ENCODE measurements around the gene BCL2L2.

BCL2L2 gene

DNA sequence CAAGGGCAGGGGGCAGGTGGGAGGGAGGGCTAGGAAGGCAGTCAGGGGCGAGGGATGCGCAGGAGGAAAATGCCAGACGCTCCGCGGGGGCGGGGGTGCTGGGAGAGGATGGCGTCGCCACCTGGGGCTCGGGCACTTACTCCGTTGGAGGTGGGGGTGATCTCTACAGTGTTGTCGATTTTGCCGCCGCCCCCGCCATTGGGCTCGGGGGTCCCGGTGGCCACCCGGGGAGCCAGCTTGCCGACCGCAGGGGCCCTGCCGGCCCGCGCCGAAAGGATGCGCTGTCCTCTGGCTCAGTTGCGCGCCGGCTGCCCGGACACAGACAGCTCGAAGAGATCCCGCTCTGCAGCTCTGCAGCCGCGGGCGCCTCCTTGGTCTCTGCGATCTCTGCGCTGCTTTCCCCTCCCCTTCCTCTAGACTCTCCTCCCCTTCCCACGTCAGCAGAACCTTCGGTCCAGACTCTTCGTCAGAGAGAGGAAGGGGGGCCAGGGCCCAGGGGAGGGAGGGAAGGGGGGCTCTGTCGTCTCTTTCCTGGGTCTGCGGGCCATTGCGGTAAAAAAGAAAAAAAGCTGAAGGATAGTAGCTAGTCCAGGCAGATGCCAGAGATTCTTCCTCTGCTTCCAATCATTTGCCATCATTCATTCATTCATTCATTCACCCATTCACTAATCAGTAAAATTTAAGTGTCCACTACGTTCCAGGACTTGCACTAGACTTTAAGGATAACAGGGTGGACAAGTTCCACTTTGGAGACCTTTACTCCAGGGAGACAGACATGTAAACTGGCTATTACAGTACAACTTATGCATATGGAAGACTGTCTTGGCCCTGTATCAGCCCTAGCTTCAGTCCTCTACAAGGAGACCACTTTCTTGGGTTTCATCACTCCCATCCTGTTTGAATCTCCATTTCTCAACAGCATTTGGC lies 46.1 kb downstream of the BCL2L2 start, which contains the start of gene SLC22A17:
TSS of gene SLC22A17 (minus strand) at position 382 of the 927 bp plus-strand sequence.
- Histone ChIP-seq H3K9ac (ENCODE audit: low read length) (no peak within 1 kb of the TSS), H3F3A (ENCODE audit: insufficient read depth, low read length) (no peaks in the 10 kb centered on the region), H4K20me1 (ENCODE audit: insufficient read depth, low read length) (no peaks in the 10 kb centered on the region), H3K9me3 (ENCODE audit: low read length) (no peaks in the 10 kb centered on the region), H2AFZ (ENCODE audit: low read length) (no peak within 1 kb of the TSS), H3K27ac (ENCODE audit: low read depth, low read length, poor library complexity, severe bottlenecking) (no peak within 1 kb of the TSS), H3K4me3 (ENCODE audit: low read depth, low read length, poor library complexity, severe bottlenecking) (no peak within 1 kb of the TSS), H3K79me2 (ENCODE audit: insufficient read depth, low read length) (no peaks in the 10 kb centered on the region), H3K9me2 (ENCODE audit: low read depth, low read length) (no peaks in the 10 kb centered on the region), H3K27me3 (ENCODE audit: insufficient read depth, low read length) (no peaks in the 10 kb centered on the region), H3K4me1 (ENCODE audit: insufficient read depth, low read length, severe bottlenecking) (no peaks in the 10 kb centered on the region), H3K4me2 (ENCODE audit: low read length) (no peak within 1 kb of the TSS), H3K36me3 (ENCODE audit: insufficient read depth, low read length) (no peaks in the 10 kb centered on the region)
- TF ChIP-seq, protein P1, sequence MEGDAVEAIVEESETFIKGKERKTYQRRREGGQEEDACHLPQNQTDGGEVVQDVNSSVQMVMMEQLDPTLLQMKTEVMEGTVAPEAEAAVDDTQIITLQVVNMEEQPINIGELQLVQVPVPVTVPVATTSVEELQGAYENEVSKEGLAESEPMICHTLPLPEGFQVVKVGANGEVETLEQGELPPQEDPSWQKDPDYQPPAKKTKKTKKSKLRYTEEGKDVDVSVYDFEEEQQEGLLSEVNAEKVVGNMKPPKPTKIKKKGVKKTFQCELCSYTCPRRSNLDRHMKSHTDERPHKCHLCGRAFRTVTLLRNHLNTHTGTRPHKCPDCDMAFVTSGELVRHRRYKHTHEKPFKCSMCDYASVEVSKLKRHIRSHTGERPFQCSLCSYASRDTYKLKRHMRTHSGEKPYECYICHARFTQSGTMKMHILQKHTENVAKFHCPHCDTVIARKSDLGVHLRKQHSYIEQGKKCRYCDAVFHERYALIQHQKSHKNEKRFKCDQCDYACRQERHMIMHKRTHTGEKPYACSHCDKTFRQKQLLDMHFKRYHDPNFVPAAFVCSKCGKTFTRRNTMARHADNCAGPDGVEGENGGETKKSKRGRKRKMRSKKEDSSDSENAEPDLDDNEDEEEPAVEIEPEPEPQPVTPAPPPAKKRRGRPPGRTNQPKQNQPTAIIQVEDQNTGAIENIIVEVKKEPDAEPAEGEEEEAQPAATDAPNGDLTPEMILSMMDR (IDR thresholded peaks at IDR 0.05; ENCODE audit: low read length): no peak
- TF ChIP-seq EZH2 (IDR thresholded peaks at IDR 0.05; ENCODE audit: borderline replicate concordance, low read length): no peak

DNA sequence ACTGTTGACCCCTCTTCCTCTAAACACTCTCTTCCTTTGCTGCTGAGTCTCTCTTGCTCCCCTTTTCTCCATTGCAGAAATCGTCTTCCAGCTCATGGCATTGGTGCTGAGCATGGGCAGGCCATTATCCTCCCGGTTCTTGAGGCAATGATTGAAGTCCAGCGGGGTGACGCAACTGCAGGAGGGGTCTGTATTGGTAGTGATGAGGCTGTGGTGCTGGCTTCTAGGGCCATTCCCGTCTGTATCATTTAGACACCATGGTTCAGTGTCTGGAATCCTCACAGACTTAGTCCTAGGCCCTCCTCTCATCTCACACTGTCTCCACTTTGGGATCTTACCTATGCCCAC lies 46.8 kb downstream of the BCL2L2 start:
- Histone ChIP-seq H3K4me2 (ENCODE audit: low read length) (no peak overlapping the region), H4K20me1 (ENCODE audit: insufficient read depth, low read length) (no peaks in the 10 kb centered on the region), H2AFZ (ENCODE audit: low read length) (no peak overlapping the region), H3F3A (ENCODE audit: insufficient read depth, low read length) (no peaks in the 10 kb centered on the region), H3K9ac (ENCODE audit: low read length) (no peak overlapping the region), H3K27ac (ENCODE audit: low read depth, low read length, poor library complexity, severe bottlenecking) (no peak overlapping the region), H3K9me2 (ENCODE audit: low read depth, low read length) (no peaks in the 10 kb centered on the region), H3K27me3 (ENCODE audit: insufficient read depth, low read length) (no peaks in the 10 kb centered on the region), H3K4me3 (ENCODE audit: low read depth, low read length, poor library complexity, severe bottlenecking) (no peak overlapping the region), H3K79me2 (ENCODE audit: insufficient read depth, low read length) (no peaks in the 10 kb centered on the region), H3K36me3 (ENCODE audit: insufficient read depth, low read length) (no peaks in the 10 kb centered on the region), H3K4me1 (ENCODE audit: insufficient read depth, low read length, severe bottlenecking) (no peaks in the 10 kb centered on the region), H3K9me3 (ENCODE audit: low read length) (no peaks in the 10 kb centered on the region)
- no peak for TF ChIP-seq EZH2 (IDR thresholded peaks at IDR 0.05; ENCODE audit: borderline replicate concordance, low read length)
- TF ChIP-seq, protein P1 (IDR thresholded peaks at IDR 0.05; ENCODE audit: low read length): no peak

DNA sequence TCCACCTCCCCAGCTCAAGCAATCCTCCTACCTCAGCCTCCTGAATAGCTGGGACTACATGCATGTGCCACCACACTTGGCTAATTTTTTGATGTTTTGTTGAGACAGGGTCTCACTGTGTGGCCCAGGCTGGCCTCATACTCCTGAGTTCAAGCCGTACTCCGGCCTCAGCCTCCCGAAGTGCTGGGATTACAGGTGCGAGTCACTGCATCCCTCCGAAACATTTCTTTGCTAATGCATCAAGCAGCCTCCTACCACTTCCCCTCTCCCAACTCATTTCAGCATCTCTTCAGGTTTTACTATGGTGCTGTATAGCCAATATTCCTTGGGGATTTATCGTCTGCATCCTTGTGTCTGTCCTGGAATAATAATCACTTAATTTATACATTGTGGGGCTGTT lies 48.4 kb downstream of the BCL2L2 start:
- no peaks in the 10 kb centered on the region for H4K20me1 ChIP-seq (ENCODE audit: insufficient read depth, low read length)
- H3K9me3 ChIP-seq (ENCODE audit: low read length): no peaks in the 10 kb centered on the region
- no peaks in the 10 kb centered on the region for H3F3A ChIP-seq (ENCODE audit: insufficient read depth, low read length)
- H3K36me3 ChIP-seq (ENCODE audit: insufficient read depth, low read length): no peaks in the 10 kb centered on the region
- no peak overlapping the region for H3K4me3 ChIP-seq (ENCODE audit: low read depth, low read length, poor library complexity, severe bottlenecking)
- H3K4me1 ChIP-seq (ENCODE audit: insufficient read depth, low read length, severe bottlenecking): no peaks in the 10 kb centered on the region
- 0 out of 2 replicates have a peak, but pooled peaks cover under 1% of the 10 kb centered on the region for H3K27me3 ChIP-seq (ENCODE audit: insufficient read depth, low read length)
- no peak overlapping the region for H3K4me2 ChIP-seq (ENCODE audit: low read length)
- H3K9me2 ChIP-seq (ENCODE audit: low read depth, low read length): no peaks in the 10 kb centered on the region
- H3K79me2 ChIP-seq (ENCODE audit: insufficient read depth, low read length): no peaks in the 10 kb centered on the region
- no peak overlapping the region for H2AFZ ChIP-seq (ENCODE audit: low read length)
- H3K27ac ChIP-seq (ENCODE audit: low read depth, low read length, poor library complexity, severe bottlenecking): no peak overlapping the region
- TF ChIP-seq, protein P1 (IDR thresholded peaks at IDR 0.05; ENCODE audit: low read length): no peak
- no peak for TF ChIP-seq EZH2 (IDR thresholded peaks at IDR 0.05; ENCODE audit: borderline replicate concordance, low read length)
- H3K9ac ChIP-seq (ENCODE audit: low read length): no peak overlapping the region
